ENCODE data around the gene RAB40B.

RAB40B gene

GRCh38 chr17:82716203-82717010 lies 17.9 kb upstream of the RAB40B start, which contains the start of gene FN3KRP:
Gene FN3KRP, plus strand, starts transcription at chr17:82716706. Its CDS starts 50 bp downstream, at chr17:82716756.
- peak; percentile 87 to 90 for DNase-seq

- no peak for DNase-seq
These were observed 14.7 kb upstream of the RAB40B start for GRCh38 chr17:82713071-82713723.

- DNase-seq: no peak
These were observed 12.2 kb upstream of the RAB40B start for GRCh38 chr17:82710499-82711232.

- DNase-seq: no peak
These were observed 11.4 kb upstream of the RAB40B start for GRCh38 chr17:82709676-82710498.

- DNase-seq: no peak
These were observed 10.7 kb upstream of the RAB40B start for GRCh38 chr17:82709024-82709675.

- DNase-seq: no peak
These were observed 7.3 kb upstream of the RAB40B start for GRCh38 chr17:82705756-82706155.

GRCh38 chr17:82704886-82705285 lies 6.4 kb upstream of the RAB40B start:
- DNase-seq: no peak

- DNase-seq: no peak
These were observed 5.7 kb upstream of the RAB40B start for GRCh38 chr17:82703935-82704865.

GRCh38 chr17:82703036-82703745 lies 4.7 kb upstream of the RAB40B start:
- no peak for DNase-seq

GRCh38 chr17:82702231-82702927 lies 3.9 kb upstream of the RAB40B start:
- peak in 1 of 2 donors; percentile 33 for DNase-seq

- no peak for DNase-seq
These were observed 1.1 kb upstream of the RAB40B start for GRCh38 chr17:82699551-82699950.

GRCh38 chr17:82698974-82699442 lies 510 bp upstream of the RAB40B start:
- no peak for DNase-seq

GRCh38 chr17:82697808-82698064 lies 762 bp downstream of the RAB40B start:
- DNase-seq: no peak

GRCh38 chr17:82696916-82697807 lies 1.3 kb downstream of the RAB40B start:
- no peak for DNase-seq

GRCh38 chr17:82696259-82696658 lies 2.2 kb downstream of the RAB40B start:
- no peak for DNase-seq

GRCh38 chr17:82694647-82695046 lies 3.9 kb downstream of the RAB40B start:
- DNase-seq: no peak

- no peak for DNase-seq
These were observed 5.2 kb downstream of the RAB40B start for GRCh38 chr17:82693168-82693867.

GRCh38 chr17:82692268-82692667 lies 6.2 kb downstream of the RAB40B start:
- DNase-seq: no peak

Measured in hippocampal formation (tissue), 2 donors.